CD4-positive, alpha-beta T cell treated with Interleukin-15 for 4 hours (primary cell): ENCODE measurements around the gene SBDS.
"Not testable (repeated sequence)": the region's sequence is repeated elsewhere in the genome, so short reads cannot be mapped to it uniquely, and the experiment has no call there.

Experiments used
- DNase-seq: peaks from one replicate; pipeline ENCODE4 v3.0.0-alpha.2; 2020; ENCODE audit warnings: low spot score

The SBDS gene

GRCh38 chr7:66995050-66995776, at the start of gene SBDS:
Gene SBDS (minus strand): TSS chr7:66995586. CDS start chr7:66995417, 169 bp downstream.
- peak; percentile 98 for DNase-seq

GRCh38 chr7:67043559-67043930, 48.2 kb upstream of the SBDS start:
- DNase-seq, result not testable (repeated sequence)

GRCh38 chr7:67042781-67043558, 47.6 kb upstream of the SBDS start:
- DNase-seq, result not testable (repeated sequence)

- not testable (repeated sequence) for DNase-seq
These were observed 45.4 kb upstream of the SBDS start for GRCh38 chr7:67040832-67041231.

GRCh38 chr7:67036432-67037395, 41.3 kb upstream of the SBDS start:
- DNase-seq, result not testable (repeated sequence)

DNA sequence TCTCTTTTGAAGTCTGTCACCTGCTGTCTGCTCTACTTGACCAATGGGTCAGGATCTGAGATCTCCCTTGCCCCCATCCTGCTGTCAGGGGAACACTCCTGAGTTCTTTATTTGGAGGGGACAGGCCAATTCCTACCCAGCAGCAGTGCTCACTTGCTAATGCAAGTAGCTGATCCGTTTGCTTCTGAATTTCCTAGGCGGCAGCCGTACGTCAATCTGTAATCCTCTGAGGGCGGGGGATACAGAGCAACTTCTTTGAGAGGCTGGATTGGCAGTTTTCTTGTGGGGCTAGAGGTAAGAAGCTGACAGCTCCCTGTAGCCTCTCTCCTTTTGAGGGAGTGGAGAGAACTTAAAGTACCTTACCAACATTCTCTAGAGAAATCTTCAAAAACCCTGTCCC, 37.9 kb upstream of the SBDS start:
- DNase-seq, result no peak

- not testable (repeated sequence) for DNase-seq
These were observed 36.3 kb upstream of the SBDS start for GRCh38 chr7:67031685-67032084.

- DNase-seq, result not testable (repeated sequence)
These were observed 30.1 kb upstream of the SBDS start for GRCh38 chr7:67025459-67025858.

GRCh38 chr7:67022511-67022910, 27.1 kb upstream of the SBDS start:
- no peak for DNase-seq

DNA sequence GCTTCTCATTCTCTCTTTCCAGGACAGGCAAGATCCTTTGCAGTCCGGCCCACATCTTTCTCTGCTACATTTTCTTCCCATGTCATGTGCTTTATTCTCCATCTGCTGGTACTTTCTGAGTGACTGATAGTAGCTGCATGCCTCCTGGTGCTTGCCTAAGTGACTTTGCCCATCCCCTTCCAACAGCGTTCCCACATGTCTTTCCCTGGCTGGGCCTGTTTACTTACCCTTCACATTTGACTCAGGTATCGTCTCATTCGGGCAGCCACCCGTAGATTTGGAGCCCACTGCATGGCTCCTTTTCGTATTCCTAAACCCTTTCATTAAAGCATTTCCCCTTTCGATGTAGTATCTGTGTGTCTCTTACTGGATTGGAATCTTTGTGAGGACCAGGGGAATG, 25.9 kb upstream of the SBDS start:
- no peak for DNase-seq

- no peak for DNase-seq
These were observed 24.4 kb upstream of the SBDS start for GRCh38 chr7:67019562-67020390.

GRCh38 chr7:67018940-67019339, 23.6 kb upstream of the SBDS start:
- no peak for DNase-seq

DNA sequence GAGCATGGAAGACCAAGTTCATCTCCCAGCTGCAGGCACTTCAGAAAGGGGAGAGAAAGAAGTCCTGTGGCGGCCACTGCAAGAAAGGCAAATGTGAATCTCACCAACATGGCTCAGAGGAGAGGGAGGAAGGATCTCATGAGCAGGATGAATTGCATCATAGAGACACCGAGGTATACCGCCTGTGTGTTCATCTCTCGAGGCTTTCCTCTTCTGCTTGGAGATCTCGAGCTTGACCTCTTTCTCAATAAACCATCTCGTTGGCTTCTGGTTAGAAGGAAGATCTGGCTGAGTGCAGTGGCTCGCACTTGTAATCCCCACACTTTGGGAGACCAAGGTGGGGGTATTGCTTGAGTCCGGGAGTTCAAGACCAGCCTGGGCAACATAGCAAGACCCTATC, 22.6 kb upstream of the SBDS start:
- not testable (repeated sequence) for DNase-seq

DNA sequence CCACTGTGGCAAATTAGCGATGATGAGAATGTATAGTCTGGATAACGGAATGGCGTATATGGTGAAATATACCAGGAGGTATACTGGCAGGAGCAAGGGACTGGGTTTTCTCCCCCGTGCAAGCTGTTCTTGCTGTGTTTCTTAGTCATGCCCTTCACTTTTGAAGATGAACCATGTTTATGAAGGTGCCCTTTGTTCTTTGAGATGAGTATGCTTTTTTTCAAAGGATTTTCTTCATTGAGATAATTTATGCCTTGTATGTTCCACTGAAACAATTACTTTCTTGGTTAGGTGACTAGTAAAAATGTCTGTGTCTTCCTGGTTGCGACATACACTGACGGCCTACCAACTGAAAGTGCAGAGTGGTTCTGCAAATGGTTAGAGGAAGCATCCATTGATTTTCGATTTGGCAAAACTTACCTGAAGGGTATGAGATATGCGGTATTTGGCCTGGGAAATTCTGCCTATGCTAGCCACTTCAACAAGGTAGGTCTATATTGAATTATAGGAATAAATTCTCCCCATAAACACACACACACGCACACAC, 18.8 kb upstream of the SBDS start:
- not testable (repeated sequence) for DNase-seq

DNA sequence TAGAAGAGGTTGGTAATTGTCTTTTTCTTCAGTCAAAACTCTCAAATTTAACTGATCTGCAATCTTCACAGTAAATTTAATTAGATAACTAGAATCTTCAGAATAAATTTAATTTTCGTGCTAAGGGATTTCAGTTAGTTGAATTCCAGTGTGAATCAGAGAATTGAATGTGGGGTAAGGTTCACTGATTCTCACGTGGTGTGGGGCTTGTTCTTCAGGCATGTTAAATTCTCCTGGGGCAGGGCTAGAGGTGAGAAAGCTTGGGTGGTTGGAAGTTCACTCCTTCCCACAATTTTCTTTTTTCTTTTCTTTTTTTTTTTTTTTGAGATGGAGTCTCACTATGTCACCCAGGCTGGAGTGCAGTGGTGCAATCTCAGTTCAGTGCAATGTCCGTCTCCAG, 14.3 kb upstream of the SBDS start:
- not testable (repeated sequence) for DNase-seq

GRCh38 chr7:67008260-67008659, 12.9 kb upstream of the SBDS start:
- DNase-seq, result no peak

DNA sequence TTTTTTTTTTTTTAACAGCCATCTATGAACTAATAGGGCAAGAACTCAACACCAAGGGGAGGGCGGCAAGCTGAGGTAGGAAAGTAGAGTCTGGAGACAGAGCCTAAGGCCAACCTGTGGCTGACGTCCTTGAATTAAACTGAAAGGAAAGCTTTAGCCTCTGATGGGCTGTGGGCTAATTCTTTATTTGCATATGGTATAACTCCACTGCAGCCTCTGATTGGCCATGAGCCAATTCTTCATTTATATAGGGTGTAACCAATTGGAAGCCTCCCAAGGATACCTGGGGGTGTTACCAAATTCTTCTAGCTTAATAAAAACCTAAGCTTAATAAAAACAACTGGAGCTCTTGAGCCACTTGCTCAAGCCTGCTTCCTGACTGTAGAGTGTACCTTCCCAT, 11.6 kb upstream of the SBDS start:
- DNase-seq, result no peak

GRCh38 chr7:67004145-67004544, 8.8 kb upstream of the SBDS start:
- DNase-seq, result not testable (repeated sequence)

DNA sequence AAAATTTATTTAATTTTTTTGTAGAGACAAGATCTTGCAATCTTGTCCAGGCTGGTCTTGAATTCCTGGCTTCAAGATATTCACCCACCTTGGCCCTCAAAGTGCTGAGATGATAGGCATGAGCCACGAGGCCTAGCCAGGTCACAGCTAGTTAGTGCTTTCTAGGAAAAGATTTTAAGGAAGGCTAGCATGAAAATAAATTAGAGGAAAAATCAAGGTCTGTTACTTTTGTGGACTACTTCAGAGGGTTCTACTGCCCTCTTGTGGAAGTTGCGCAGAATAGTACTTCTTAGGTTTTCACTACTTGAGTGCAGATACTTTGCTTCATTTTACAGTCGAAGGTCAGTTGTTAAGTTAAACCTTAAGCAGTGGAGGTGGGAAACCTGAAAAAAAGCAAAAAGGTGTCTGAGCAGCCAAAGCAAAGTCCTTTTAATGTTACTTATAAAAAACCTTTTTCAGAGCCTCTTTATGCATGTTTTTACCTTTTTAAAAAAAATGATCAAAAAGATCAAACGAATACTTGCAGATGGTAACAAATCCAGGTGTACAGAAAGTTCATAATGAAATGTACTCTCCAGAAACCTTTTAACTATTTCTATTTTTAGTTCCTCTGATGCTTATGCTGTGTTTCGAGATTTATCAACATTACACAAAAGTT, 5.3 kb upstream of the SBDS start:
- peak; percentile 35 for DNase-seq

DNA sequence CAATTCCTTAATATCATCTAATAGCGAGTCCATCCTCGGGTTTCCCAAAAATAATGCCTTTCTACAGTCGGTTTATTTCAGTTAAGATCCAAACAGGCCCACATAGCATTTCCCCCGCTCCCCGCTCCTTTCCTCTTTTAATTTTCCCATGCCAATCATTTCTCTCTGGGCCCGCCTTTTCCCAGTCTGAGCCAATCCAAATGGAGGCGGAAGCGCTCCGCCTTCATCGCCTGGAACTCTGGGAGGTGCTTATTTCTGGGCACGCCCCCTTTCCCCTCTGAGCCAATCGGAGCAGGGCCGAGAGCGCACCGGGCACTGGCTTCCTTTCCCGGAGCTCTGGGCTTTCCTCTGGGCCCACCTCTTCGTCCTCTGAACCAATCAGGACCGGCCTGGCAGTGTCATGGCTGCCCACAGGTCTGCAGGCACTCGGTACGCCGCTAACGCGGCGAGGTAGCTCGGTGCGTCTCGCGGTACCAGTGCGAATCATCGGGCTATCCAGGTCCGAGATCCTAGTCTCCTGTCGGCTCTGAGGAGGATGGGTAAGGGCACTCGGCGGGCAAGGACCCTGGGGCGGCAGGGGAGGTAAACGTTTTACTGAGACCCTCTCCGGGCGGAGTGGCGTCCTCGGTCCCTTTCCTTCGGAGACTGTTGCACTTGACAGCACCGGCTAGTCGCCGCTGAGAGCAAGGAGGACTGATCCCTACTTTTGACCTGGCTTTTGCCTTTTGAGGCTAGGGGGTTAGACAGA, 1.2 kb upstream of the SBDS start, which contains the start of gene TYW1:
TYW1 (plus strand) TSS at position 390 of the 748 bp plus-strand sequence; CDS start at position 536, 146 bp downstream.
- DNase-seq, result peak; percentile 99
